IMR-90 (cell line): ENCODE data around the gene KMT2B. TPM values are rescaled to one million over a fixed set of nuclear protein-coding genes. Genes with fewer than 3 reads are reported as not detected.

Source experiments
- ATAC-seq: fragments of 200-7000 bp; cut with Tn5 transposase; 2 replicates; pipeline ENCODE4 v1.9.1; 2020; ENCODE audit warnings: low read depth, mild to moderate bottlenecking, moderate library complexity
- BruUV-seq: library from RNA; stranded (reverse); fragments of 400-500 nt; replicated peaks from 2 replicates; lab custom pipeline; 2021; lab: Mats Ljungman, UMichigan
- CTCF ChIA-PET: fragments of 300-600 bp; formaldehyde crosslinking; extraction: SDS; loops from one replicate; lab custom pipeline; 2021; ENCODE audit warnings: antibody characterized with exemption; lab: Yijun Ruan, JAX
- POLR2A ChIA-PET: fragments of 300-600 bp; sonication (Branson Sonifier 250); formaldehyde crosslinking; loops from one replicate; lab custom pipeline; 2022; ENCODE audit warnings: antibody characterized with exemption; ENCODE audit not compliant: unreplicated experiment; lab: Charles Lee
- DNase-seq: peaks from one replicate; pipeline ENCODE4 v3.0.0; 2013
- H2AFZ ChIP-seq: replicated peaks from 2 replicates; pipeline ENCODE3; 2013; ENCODE audit warnings: low read length, mild to moderate bottlenecking; ENCODE audit not compliant: poor library complexity
- H2AK5ac ChIP-seq: 2 replicates; pipeline ENCODE4 v1.6.1; 2013; ENCODE audit warnings: low read depth, low read length, inconsistent platforms
- H2AK9ac ChIP-seq: replicated peaks from 2 replicates; pipeline ENCODE3; 2013; ENCODE audit warnings: mild to moderate bottlenecking, low read depth, low read length, moderate library complexity; ENCODE audit not compliant: poor library complexity
- H2BK120ac ChIP-seq: 2 replicates; pipeline ENCODE4 v1.6.1; 2013; ENCODE audit warnings: low read depth, low read length, inconsistent platforms
- H2BK15ac ChIP-seq: 3 replicates; pipeline ENCODE4 v1.6.1; 2013; ENCODE audit warnings: low read depth, low read length, inconsistent platforms
- H2BK20ac ChIP-seq: 2 replicates; pipeline ENCODE4 v1.6.1; 2013; ENCODE audit warnings: low read depth, mild to moderate bottlenecking, inconsistent platforms, low read length, moderate library complexity
- H2BK5ac ChIP-seq: 2 replicates; pipeline ENCODE4 v1.6.1; 2013; ENCODE audit warnings: mild to moderate bottlenecking, low read depth, low read length, inconsistent platforms; ENCODE audit not compliant: poor library complexity, severe bottlenecking
- H3K14ac ChIP-seq: replicated peaks from 2 replicates; pipeline ENCODE4 v1.6.1; 2013; ENCODE audit warnings: low read depth, low read length, inconsistent platforms
- H3K18ac ChIP-seq: 2 replicates; pipeline ENCODE4 v1.6.1; 2013; ENCODE audit warnings: low read depth, low read length, control low read depth
- H3K23ac ChIP-seq: 2 replicates; pipeline ENCODE4 v1.6.1; 2013; ENCODE audit warnings: low read depth, low read length, inconsistent platforms
- H3K27ac ChIP-seq: 2 replicates; pipeline ENCODE4 v1.5.1; 2013; ENCODE audit warnings: mild to moderate bottlenecking, control low read depth, low read length; ENCODE audit not compliant: insufficient read depth
- H3K27me3 ChIP-seq: 2 replicates; pipeline ENCODE4 v1.6.1; 2013; ENCODE audit warnings: low read length; ENCODE audit not compliant: control insufficient read depth, insufficient read depth
- H3K36me3 ChIP-seq: 2 replicates; pipeline ENCODE4 v1.6.1; 2013; ENCODE audit warnings: low read length, mixed read lengths; ENCODE audit not compliant: control insufficient read depth, insufficient read depth
- H3K4ac ChIP-seq: 2 replicates; pipeline ENCODE4 v1.6.1; 2013; ENCODE audit warnings: low read depth, low read length, inconsistent platforms
- H3K4me1 ChIP-seq: 2 replicates; pipeline ENCODE4 v1.6.1; 2013; ENCODE audit warnings: low read length, mixed read lengths; ENCODE audit not compliant: control insufficient read depth, insufficient read depth
- H3K4me2 ChIP-seq: 2 replicates; pipeline ENCODE4 v1.6.1; 2013; ENCODE audit warnings: low read depth, mild to moderate bottlenecking, control low read depth, low read length, moderate library complexity
- H3K4me3 ChIP-seq: 2 replicates; pipeline ENCODE4 v1.5.1; 2013; ENCODE audit warnings: low read depth, mild to moderate bottlenecking, control low read depth, low read length, moderate library complexity; ENCODE audit not compliant: insufficient read depth
- H3K56ac ChIP-seq: 2 replicates; pipeline ENCODE4 v1.6.1; 2013; ENCODE audit warnings: low read length, inconsistent platforms; ENCODE audit not compliant: insufficient read depth; ENCODE audit errors: extremely low read depth
- H3K79me1 ChIP-seq, 2 experiments: 2 replicates each; pipeline ENCODE4 v1.6.1; 2013; ENCODE audit warnings: low read length in 2 of 2, inconsistent platforms in 1 of 2, low read depth in 1 of 2
- H3K9ac ChIP-seq: 2 replicates; pipeline ENCODE4 v1.6.1; 2013; ENCODE audit warnings: low read depth, low read length, control low read depth
- H3K9me1 ChIP-seq: 2 replicates; pipeline ENCODE4 v1.6.1; 2013; ENCODE audit warnings: low read length, inconsistent platforms; ENCODE audit not compliant: insufficient read depth
- H3K9me3 ChIP-seq: 2 replicates; pipeline ENCODE4 v1.6.1; 2013; ENCODE audit warnings: low read length; ENCODE audit not compliant: control insufficient read depth, insufficient read depth
- H4K20me1 ChIP-seq: 2 replicates; pipeline ENCODE4 v1.6.1; 2013; ENCODE audit warnings: low read length, inconsistent platforms; ENCODE audit not compliant: insufficient read depth
- H4K5ac ChIP-seq: 2 replicates; pipeline ENCODE4 v1.6.1; 2013; ENCODE audit warnings: mild to moderate bottlenecking, low read depth, low read length, control low read depth
- H4K8ac ChIP-seq, 2 experiments: 2 replicates each; pipeline ENCODE4 v1.6.1; 2013; ENCODE audit warnings: low read depth in 2 of 2, low read length in 2 of 2, control low read depth in 1 of 2, inconsistent platforms in 1 of 2
- H4K91ac ChIP-seq: 2 replicates; pipeline ENCODE4 v1.6.1; 2013; ENCODE audit warnings: low read depth, low read length, inconsistent platforms; ENCODE audit not compliant: insufficient read depth
- BHLHE40 ChIP-seq: fragments of 150-350 bp; IDR thresholded peaks from 2 replicates; pipeline ENCODE4 v1.6.1; 2016; ENCODE audit warnings: mild to moderate bottlenecking, low read depth, low read length
- CEBPB ChIP-seq: IDR thresholded peaks from 2 replicates; pipeline ENCODE4 v1.6.1; 2012; ENCODE audit warnings: low read depth, low read length, improper control_type of control experiment
- CHD1 ChIP-seq: IDR thresholded peaks from 2 replicates; pipeline ENCODE4 v1.6.1; 2012; ENCODE audit warnings: low read depth, low read length, improper control_type of control experiment
- FOS ChIP-seq: fragments of 150-350 bp; IDR thresholded peaks from 2 replicates; pipeline ENCODE4 v1.6.1; 2016; ENCODE audit warnings: low read depth, low read length
- MAFK ChIP-seq: IDR thresholded peaks from 2 replicates; pipeline ENCODE4 v1.6.1; 2012; ENCODE audit warnings: low read depth, low read length, improper control_type of control experiment
- MAZ ChIP-seq: IDR thresholded peaks from 2 replicates; pipeline ENCODE4 v1.6.1; 2012; ENCODE audit warnings: low read depth, mild to moderate bottlenecking, low read length, improper control_type of control experiment, moderate library complexity, borderline replicate concordance
- MXI1 ChIP-seq: IDR thresholded peaks from 2 replicates; pipeline ENCODE4 v1.6.1; 2012; ENCODE audit warnings: low read depth, mild to moderate bottlenecking, low read length, moderate library complexity, borderline replicate concordance
- NFE2L2 ChIP-seq: fragments of 150-350 bp; IDR thresholded peaks from 2 replicates; pipeline ENCODE4 v1.6.1; 2016; ENCODE audit warnings: low read depth, mild to moderate bottlenecking, low read length
- POLR2A ChIP-seq: IDR thresholded peaks from 2 replicates; pipeline ENCODE4 v1.6.1; 2012; ENCODE audit warnings: mild to moderate bottlenecking, low read depth, low read length
- RAD21 ChIP-seq: IDR thresholded peaks from 2 replicates; pipeline ENCODE4 v1.6.1; 2012; ENCODE audit warnings: low read length, improper control_type of control experiment
- RCOR1 ChIP-seq: IDR thresholded peaks from 2 replicates; pipeline ENCODE4 v1.6.1; 2012; ENCODE audit warnings: mild to moderate bottlenecking, low read length, improper control_type of control experiment; ENCODE audit not compliant: insufficient replicate concordance
- RFX5 ChIP-seq: IDR thresholded peaks from 2 replicates; pipeline ENCODE4 v1.8.0; 2012; ENCODE audit warnings: low read depth, mild to moderate bottlenecking, low read length, moderate library complexity
- SMC3 ChIP-seq: fragments of 150-350 bp; IDR thresholded peaks from 2 replicates; pipeline ENCODE4 v1.6.1; 2016; ENCODE audit warnings: low read depth, mild to moderate bottlenecking, antibody characterized with exemption, low read length, moderate library complexity
- WGBS, 2 experiments: methylation state at CpG; one replicate each; pipeline versions ENCODE4 v1.1.5 to v1.1.7; 2013; ENCODE audit warnings: missing lambda C conversion rate in 2 of 2; ENCODE audit not compliant: insufficient read length in 1 of 2; ENCODE audit errors: extremely low coverage in 2 of 2; 5-methylcytosine and 5-hydroxymethylcytosine counted together
- dilution Hi-C: fragments of 300-500 bp; cut with HindIII; formaldehyde crosslinking; loops from one replicate; pipeline ENCODE4 v1.14.3; 2018; ENCODE audit warnings: low sequenced_read_pairs; ENCODE audit not compliant: unreplicated experiment
- in situ Hi-C: fragments of 300-500 bp; cut with MboI; formaldehyde crosslinking; loops from 3 replicates; pipeline ENCODE4 v1.14.3; 2019; ENCODE audit warnings: low sequenced_read_pairs, inconsistent platforms, mixed read lengths
- intact Hi-C: fragments of 100-400 bp; cut with micrococcal nuclease; formaldehyde crosslinking; loops from 2 replicates; pipeline ENCODE4 v1.10.0; 2022
- polyA plus RNA-seq, 3 experiments: library from polyadenylated mRNA; depleted of rRNA; stranded (reverse); fragments of >200 nt; gene quantifications; 2 replicates each; pipeline ENCODE4 v1.2.3, GENCODE V29; 2012; ENCODE audit warnings: low replicate concordance in 1 of 3
- total RNA-seq: library from RNA; depleted of rRNA; stranded (reverse); fragments of >200 nt; gene quantifications from 2 replicates; pipeline ENCODE4 v1.2.3, GENCODE V29; 2012
- TF ChIP-seq, protein P1 (sequence below): conservative IDR thresholded peaks from 2 replicates; pipeline ENCODE4 v1.5.1; 2012; ENCODE audit warnings: mild to moderate bottlenecking, low read depth, low read length, improper control_type of control experiment
- TF ChIP-seq, protein P2 (sequence below): fragments of 150-350 bp; IDR thresholded peaks from 2 replicates; pipeline ENCODE4 v1.6.1; 2016; ENCODE audit warnings: low read depth, mild to moderate bottlenecking, low read length, moderate library complexity, borderline replicate concordance
- TF ChIP-seq, protein P3 (sequence below): fragments of 150-350 bp; IDR thresholded peaks from 2 replicates; pipeline ENCODE4 v1.6.1; 2017; ENCODE audit warnings: mild to moderate bottlenecking, antibody characterized with exemption, low read length, low read depth

Gene KMT2B
- total and polyA plus RNA-seq, 2 of the 4 experiments (the other 2 are of a cell fraction): 3.0 to 30.7 TPM

DNA sequence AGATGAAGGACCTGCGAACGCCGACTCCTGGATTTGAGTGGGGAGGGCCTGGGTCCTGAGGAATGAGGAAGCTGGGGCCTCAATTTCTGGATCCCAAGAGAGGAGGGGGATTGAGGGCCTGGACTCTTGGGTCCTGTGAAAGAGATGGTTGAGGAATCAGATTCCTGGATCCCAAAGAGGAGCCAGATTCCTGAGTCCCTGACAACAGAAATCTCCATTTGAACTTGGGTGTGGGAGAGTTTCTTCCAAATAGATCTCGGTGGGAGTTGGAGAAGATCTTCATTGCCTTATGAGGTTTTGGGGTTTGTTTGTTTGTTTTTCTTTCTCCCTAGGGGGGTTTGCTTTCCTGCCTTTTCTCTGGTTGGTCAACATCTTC lies 28.3 kb downstream of the KMT2B start:
- Histone ChIP-seq H3K9me1 (peaks cover 7% of the 10 kb centered on the region; the same call in 1 of the 2 replicates), H3K4ac (peak overlapping the region; percentile 82; the same call in 1 of the 2 replicates), H4K5ac (no peak overlapping the region), H2BK20ac (no peak overlapping the region), H3K4me3 (peak overlapping the region; percentile 56), H3K23ac (no peak overlapping the region), H3K4me2 (peak overlapping the region; percentile 81), H2AK9ac (peak overlapping the region; percentile 98), H3K56ac (peak overlapping the region; percentile 81; the same call in 1 of the 2 replicates), H2AK5ac (peak overlapping the region; percentile 78), H3K18ac (no peak overlapping the region), H3K4me1 (peaks cover 3% of the 10 kb centered on the region; the same call in 1 of the 2 replicates), H3K27me3 (no peaks in the 10 kb centered on the region), H4K91ac (no peak overlapping the region), H3K79me1 (peaks cover 5 to 50% of the 10 kb centered on the region in 2 experiments; a peak in 3 of 4 replicates), H4K8ac (peak overlapping the region in 1 of 2 experiments; percentile 87; a peak in 1 of 4 replicates), H4K20me1 (no peaks in the 10 kb centered on the region), H3K36me3 (no peaks in the 10 kb centered on the region), H2AFZ (peak overlapping the region; percentile 86), H3K14ac (no peak overlapping the region; the same call in 1 of the 2 replicates), H2BK120ac (no peak overlapping the region), H3K9me3 (no peaks in the 10 kb centered on the region), H2BK5ac (no peak overlapping the region), H3K9ac (peak overlapping the region; percentile 85), H3K27ac (peak overlapping the region; percentile 69), H2BK15ac (no peak overlapping the region)
- intact Hi-C loops (no loop called here), dilution Hi-C loops (no loop called here), in situ Hi-C loops (no loop called here)
- TF ChIP-seq, protein P1, sequence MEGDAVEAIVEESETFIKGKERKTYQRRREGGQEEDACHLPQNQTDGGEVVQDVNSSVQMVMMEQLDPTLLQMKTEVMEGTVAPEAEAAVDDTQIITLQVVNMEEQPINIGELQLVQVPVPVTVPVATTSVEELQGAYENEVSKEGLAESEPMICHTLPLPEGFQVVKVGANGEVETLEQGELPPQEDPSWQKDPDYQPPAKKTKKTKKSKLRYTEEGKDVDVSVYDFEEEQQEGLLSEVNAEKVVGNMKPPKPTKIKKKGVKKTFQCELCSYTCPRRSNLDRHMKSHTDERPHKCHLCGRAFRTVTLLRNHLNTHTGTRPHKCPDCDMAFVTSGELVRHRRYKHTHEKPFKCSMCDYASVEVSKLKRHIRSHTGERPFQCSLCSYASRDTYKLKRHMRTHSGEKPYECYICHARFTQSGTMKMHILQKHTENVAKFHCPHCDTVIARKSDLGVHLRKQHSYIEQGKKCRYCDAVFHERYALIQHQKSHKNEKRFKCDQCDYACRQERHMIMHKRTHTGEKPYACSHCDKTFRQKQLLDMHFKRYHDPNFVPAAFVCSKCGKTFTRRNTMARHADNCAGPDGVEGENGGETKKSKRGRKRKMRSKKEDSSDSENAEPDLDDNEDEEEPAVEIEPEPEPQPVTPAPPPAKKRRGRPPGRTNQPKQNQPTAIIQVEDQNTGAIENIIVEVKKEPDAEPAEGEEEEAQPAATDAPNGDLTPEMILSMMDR: no peak
- TF ChIP-seq RFX5 (no peak), SMC3 (no peak), RAD21 (no peak), POLR2A (no peak), BHLHE40 (no peak), MAFK (no peak), MAZ (no peak), CHD1 (no peak), FOS (no peak), RCOR1 (no peak), CEBPB (no peak), NFE2L2 (no peak), MXI1 (no peak)
- TF ChIP-seq, protein P2, sequence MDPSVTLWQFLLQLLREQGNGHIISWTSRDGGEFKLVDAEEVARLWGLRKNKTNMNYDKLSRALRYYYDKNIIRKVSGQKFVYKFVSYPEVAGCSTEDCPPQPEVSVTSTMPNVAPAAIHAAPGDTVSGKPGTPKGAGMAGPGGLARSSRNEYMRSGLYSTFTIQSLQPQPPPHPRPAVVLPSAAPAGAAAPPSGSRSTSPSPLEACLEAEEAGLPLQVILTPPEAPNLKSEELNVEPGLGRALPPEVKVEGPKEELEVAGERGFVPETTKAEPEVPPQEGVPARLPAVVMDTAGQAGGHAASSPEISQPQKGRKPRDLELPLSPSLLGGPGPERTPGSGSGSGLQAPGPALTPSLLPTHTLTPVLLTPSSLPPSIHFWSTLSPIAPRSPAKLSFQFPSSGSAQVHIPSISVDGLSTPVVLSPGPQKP: no peak
- TF ChIP-seq, protein P3, sequence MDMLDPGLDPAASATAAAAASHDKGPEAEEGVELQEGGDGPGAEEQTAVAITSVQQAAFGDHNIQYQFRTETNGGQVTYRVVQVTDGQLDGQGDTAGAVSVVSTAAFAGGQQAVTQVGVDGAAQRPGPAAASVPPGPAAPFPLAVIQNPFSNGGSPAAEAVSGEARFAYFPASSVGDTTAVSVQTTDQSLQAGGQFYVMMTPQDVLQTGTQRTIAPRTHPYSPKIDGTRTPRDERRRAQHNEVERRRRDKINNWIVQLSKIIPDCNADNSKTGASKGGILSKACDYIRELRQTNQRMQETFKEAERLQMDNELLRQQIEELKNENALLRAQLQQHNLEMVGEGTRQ: no peak
- 0% methylated on average over 2 of the region's 4 CpGs; no CpG with 5 or more reads in 1 of the 2 experiments for WGBS, 2 experiments
- no TSS peak for BruUV-seq
- DNase-seq: no peak
- no peak for ATAC-seq
- ChIA-PET POLR2A (interaction anchor here (0.6 kb wide), 1 partner anchor 42 kb away, joined by 11 read pairs; no protein-coding TSS in a partner anchor), CTCF (interaction anchor here (1.4 kb wide), 1 partner anchor 185 kb away, joined by 3 read pairs; no protein-coding TSS in a partner anchor)
